GM23338 (cell line): ENCODE measurements around the gene P4HTM.

Experiments used
- CREB1 ChIP-seq: fragments of 250-450 bp; sonication (Bioruptor Pico); IDR thresholded peaks from 2 replicates; pipeline ENCODE4 v1.5.0; 2020; ENCODE audit warnings: low read depth, mild to moderate bottlenecking, moderate library complexity
- EZH2 ChIP-seq: fragments of 200-600 bp; sonication (generic); IDR thresholded peaks from one replicate; pipeline ENCODE4 v1.8.0; 2017; ENCODE audit warnings: antibody characterized with exemption, mild to moderate bottlenecking, low read depth; ENCODE audit not compliant: unreplicated experiment
- EZH2phosphoT487 ChIP-seq: fragments of 200-600 bp; sonication (generic); IDR thresholded peaks from one replicate; pipeline ENCODE4 v1.8.1; 2018; ENCODE audit warnings: antibody characterized with exemption; ENCODE audit not compliant: unreplicated experiment
- JUNB ChIP-seq: IDR thresholded peaks from one replicate; pipeline ENCODE4 v1.6.1; 2016; ENCODE audit warnings: antibody characterized with exemption; ENCODE audit not compliant: unreplicated experiment
- POLR2AphosphoS5 ChIP-seq: IDR thresholded peaks from 2 replicates; pipeline ENCODE4 v1.6.1; 2016; ENCODE audit warnings: antibody characterized with exemption, low read depth
- ZNF114 ChIP-seq: fragments of 250-450 bp; sonication (Bioruptor Pico); IDR thresholded peaks from 2 replicates; pipeline ENCODE4 v1.5.0; 2020; ENCODE audit warnings: mild to moderate bottlenecking, moderate library complexity
- ZNF331 ChIP-seq: fragments of 250-450 bp; sonication (Bioruptor Pico); IDR thresholded peaks from 2 replicates; pipeline ENCODE4 v1.5.0; 2020; ENCODE audit warnings: low read depth, mild to moderate bottlenecking, moderate library complexity
- TF ChIP-seq, protein P1 (sequence below), 2 experiments: fragments of 200-600 bp in 1 of 2; sonication (generic) in 1 of 2; conservative IDR thresholded peaks; 2 replicates each; pipeline versions ENCODE4 v1.5.1 to v1.6.1; 2016 to 2017; ENCODE audit warnings: antibody characterized with exemption in 2 of 2, low read depth in 2 of 2, mild to moderate bottlenecking in 2 of 2, moderate library complexity in 1 of 2
- TF ChIP-seq, protein P2 (sequence below): IDR thresholded peaks from 2 replicates; pipeline ENCODE4 v1.6.1; 2016; ENCODE audit warnings: antibody characterized with exemption
- TF ChIP-seq, protein P3 (sequence below): fragments of 250-450 bp; sonication (Bioruptor Pico); IDR thresholded peaks from 2 replicates; pipeline ENCODE4 v1.5.0; 2020; ENCODE audit warnings: mild to moderate bottlenecking, moderate library complexity
- TF ChIP-seq, protein P4 (sequence below): IDR thresholded peaks from one replicate; pipeline ENCODE4 v1.6.1; 2018; ENCODE audit warnings: antibody characterized with exemption; ENCODE audit not compliant: unreplicated experiment

DNA sequence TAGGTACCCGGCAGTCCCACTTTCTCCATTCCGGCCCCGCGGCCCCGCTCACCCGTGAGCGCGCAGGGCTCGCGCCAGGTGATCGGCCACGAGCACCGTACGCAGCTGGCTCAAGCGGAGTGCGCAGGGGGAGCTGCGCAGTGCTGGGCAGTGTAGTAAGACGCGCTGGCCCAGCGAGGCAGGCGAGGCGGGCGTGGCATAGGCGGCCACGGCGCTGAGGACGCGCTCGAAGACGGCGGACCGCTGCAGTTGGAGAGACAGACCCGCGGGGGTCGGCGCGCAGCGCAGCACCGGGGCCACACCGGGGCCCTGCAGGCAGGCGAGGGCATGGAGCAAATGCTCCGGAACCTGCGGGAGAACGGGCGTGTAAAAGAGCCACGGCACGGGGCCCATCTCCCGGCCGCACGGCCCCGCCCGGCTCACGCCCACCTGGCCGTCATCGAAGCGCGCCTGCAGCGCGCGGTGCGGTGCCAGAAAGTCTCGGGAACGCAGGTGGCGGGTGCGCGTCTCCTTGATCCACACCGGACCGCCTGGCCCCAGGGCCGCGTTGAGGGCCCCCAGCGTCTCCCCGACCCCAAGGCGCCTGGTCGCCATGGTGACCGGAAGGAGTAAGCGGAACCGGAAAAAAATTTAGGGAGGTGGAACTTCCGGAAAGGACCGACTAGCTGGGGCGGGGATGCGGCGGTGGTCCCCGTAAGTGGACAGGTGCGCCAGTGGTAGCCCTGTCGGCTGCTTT, 28.1 kb downstream of the P4HTM start, which contains the start of gene DALRD3:
- TF ChIP-seq, protein P1, sequence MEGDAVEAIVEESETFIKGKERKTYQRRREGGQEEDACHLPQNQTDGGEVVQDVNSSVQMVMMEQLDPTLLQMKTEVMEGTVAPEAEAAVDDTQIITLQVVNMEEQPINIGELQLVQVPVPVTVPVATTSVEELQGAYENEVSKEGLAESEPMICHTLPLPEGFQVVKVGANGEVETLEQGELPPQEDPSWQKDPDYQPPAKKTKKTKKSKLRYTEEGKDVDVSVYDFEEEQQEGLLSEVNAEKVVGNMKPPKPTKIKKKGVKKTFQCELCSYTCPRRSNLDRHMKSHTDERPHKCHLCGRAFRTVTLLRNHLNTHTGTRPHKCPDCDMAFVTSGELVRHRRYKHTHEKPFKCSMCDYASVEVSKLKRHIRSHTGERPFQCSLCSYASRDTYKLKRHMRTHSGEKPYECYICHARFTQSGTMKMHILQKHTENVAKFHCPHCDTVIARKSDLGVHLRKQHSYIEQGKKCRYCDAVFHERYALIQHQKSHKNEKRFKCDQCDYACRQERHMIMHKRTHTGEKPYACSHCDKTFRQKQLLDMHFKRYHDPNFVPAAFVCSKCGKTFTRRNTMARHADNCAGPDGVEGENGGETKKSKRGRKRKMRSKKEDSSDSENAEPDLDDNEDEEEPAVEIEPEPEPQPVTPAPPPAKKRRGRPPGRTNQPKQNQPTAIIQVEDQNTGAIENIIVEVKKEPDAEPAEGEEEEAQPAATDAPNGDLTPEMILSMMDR (conservative IDR thresholded peaks at IDR 0.05; ENCODE audit: low read depth in 2 of 2), result no peak
- TF ChIP-seq POLR2AphosphoS5, result peak; percentile 69
- no peak for TF ChIP-seq EZH2
- TF ChIP-seq, protein P2, sequence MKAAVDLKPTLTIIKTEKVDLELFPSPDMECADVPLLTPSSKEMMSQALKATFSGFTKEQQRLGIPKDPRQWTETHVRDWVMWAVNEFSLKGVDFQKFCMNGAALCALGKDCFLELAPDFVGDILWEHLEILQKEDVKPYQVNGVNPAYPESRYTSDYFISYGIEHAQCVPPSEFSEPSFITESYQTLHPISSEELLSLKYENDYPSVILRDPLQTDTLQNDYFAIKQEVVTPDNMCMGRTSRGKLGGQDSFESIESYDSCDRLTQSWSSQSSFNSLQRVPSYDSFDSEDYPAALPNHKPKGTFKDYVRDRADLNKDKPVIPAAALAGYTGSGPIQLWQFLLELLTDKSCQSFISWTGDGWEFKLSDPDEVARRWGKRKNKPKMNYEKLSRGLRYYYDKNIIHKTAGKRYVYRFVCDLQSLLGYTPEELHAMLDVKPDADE, result peak; percentile 39; the same call in 1 of the 2 replicates
- TF ChIP-seq EZH2phosphoT487, result no peak
- TF ChIP-seq, protein P3, sequence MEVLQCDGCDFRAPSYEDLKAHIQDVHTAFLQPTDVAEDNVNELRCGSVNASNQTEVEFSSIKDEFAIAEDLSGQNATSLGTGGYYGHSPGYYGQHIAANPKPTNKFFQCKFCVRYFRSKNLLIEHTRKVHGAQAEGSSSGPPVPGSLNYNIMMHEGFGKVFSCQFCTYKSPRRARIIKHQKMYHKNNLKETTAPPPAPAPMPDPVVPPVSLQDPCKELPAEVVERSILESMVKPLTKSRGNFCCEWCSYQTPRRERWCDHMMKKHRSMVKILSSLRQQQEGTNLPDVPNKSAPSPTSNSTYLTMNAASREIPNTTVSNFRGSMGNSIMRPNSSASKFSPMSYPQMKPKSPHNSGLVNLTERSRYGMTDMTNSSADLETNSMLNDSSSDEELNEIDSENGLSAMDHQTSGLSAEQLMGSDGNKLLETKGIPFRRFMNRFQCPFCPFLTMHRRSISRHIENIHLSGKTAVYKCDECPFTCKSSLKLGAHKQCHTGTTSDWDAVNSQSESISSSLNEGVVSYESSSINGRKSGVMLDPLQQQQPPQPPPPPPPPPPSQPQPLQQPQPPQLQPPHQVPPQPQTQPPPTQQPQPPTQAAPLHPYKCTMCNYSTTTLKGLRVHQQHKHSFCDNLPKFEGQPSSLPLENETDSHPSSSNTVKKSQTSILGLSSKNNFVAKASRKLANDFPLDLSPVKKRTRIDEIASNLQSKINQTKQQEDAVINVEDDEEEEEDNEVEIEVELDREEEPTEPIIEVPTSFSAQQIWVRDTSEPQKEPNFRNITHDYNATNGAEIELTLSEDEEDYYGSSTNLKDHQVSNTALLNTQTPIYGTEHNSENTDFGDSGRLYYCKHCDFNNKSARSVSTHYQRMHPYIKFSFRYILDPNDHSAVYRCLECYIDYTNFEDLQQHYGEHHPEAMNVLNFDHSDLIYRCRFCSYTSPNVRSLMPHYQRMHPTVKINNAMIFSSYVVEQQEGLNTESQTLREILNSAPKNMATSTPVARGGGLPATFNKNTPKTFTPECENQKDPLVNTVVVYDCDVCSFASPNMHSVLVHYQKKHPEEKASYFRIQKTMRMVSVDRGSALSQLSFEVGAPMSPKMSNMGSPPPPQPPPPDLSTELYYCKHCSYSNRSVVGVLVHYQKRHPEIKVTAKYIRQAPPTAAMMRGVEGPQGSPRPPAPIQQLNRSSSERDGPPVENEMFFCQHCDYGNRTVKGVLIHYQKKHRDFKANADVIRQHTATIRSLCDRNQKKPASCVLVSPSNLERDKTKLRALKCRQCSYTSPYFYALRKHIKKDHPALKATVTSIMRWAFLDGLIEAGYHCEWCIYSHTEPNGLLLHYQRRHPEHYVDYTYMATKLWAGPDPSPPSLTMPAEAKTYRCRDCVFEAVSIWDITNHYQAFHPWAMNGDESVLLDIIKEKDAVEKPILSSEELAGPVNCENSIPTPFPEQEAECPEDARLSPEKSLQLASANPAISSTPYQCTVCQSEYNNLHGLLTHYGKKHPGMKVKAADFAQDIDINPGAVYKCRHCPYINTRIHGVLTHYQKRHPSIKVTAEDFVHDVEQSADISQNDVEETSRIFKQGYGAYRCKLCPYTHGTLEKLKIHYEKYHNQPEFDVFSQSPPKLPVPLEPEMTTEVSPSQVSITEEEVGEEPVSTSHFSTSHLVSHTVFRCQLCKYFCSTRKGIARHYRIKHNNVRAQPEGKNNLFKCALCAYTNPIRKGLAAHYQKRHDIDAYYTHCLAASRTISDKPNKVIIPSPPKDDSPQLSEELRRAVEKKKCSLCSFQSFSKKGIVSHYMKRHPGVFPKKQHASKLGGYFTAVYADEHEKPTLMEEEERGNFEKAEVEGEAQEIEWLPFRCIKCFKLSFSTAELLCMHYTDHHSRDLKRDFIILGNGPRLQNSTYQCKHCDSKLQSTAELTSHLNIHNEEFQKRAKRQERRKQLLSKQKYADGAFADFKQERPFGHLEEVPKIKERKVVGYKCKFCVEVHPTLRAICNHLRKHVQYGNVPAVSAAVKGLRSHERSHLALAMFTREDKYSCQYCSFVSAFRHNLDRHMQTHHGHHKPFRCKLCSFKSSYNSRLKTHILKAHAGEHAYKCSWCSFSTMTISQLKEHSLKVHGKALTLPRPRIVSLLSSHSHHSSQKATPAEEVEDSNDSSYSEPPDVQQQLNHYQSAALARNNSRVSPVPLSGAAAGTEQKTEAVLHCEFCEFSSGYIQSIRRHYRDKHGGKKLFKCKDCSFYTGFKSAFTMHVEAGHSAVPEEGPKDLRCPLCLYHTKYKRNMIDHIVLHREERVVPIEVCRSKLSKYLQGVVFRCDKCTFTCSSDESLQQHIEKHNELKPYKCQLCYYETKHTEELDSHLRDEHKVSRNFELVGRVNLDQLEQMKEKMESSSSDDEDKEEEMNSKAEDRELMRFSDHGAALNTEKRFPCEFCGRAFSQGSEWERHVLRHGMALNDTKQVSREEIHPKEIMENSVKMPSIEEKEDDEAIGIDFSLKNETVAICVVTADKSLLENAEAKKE (CRISPR knock-in tag), result no peak
- TF ChIP-seq, protein P4, sequence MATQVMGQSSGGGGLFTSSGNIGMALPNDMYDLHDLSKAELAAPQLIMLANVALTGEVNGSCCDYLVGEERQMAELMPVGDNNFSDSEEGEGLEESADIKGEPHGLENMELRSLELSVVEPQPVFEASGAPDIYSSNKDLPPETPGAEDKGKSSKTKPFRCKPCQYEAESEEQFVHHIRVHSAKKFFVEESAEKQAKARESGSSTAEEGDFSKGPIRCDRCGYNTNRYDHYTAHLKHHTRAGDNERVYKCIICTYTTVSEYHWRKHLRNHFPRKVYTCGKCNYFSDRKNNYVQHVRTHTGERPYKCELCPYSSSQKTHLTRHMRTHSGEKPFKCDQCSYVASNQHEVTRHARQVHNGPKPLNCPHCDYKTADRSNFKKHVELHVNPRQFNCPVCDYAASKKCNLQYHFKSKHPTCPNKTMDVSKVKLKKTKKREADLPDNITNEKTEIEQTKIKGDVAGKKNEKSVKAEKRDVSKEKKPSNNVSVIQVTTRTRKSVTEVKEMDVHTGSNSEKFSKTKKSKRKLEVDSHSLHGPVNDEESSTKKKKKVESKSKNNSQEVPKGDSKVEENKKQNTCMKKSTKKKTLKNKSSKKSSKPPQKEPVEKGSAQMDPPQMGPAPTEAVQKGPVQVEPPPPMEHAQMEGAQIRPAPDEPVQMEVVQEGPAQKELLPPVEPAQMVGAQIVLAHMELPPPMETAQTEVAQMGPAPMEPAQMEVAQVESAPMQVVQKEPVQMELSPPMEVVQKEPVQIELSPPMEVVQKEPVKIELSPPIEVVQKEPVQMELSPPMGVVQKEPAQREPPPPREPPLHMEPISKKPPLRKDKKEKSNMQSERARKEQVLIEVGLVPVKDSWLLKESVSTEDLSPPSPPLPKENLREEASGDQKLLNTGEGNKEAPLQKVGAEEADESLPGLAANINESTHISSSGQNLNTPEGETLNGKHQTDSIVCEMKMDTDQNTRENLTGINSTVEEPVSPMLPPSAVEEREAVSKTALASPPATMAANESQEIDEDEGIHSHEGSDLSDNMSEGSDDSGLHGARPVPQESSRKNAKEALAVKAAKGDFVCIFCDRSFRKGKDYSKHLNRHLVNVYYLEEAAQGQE, result no peak
- peak; percentile 91 for TF ChIP-seq CREB1 (CRISPR knock-in tag)
- no peak for TF ChIP-seq JUNB
- no peak for TF ChIP-seq ZNF331 (CRISPR knock-in tag)
- no peak for TF ChIP-seq ZNF114 (CRISPR knock-in tag)
